Measurements from ENCODE around the gene CHD2.

GRCh38 chr15:92958105-92958504 lies 58.0 kb downstream of the CHD2 start:
- no peak for TF ChIP-seq EZH2 (IDR thresholded peaks at IDR 0.05; ENCODE audit: insufficient read depth, poor library complexity, severe bottlenecking)
- TF ChIP-seq EZH2phosphoT487 (IDR thresholded peaks at IDR 0.05; ENCODE audit: insufficient read depth, low read depth), result no peak

Measured in GM23248 (cell line).